Esophagus (tissue), 2 donors: Measurements from ENCODE around the gene ZNF534. TPM values are rescaled to one million over a fixed set of nuclear protein-coding genes. Genes with fewer than 3 reads are reported as not detected.
"Not testable (repeated sequence)": the region's sequence is repeated elsewhere in the genome, so short reads cannot be mapped to it uniquely, and the experiment has no call there.

Experiments
- H3K27ac ChIP-seq, 2 donors: one replicate each; pipeline ENCODE4 v1.5.1; 2013; ENCODE audit warnings: low read depth in 2 of 2, mild to moderate bottlenecking in 2 of 2, inconsistent platforms in 1 of 2, low read length in 1 of 2, moderate library complexity in 1 of 2
- H3K27me3 ChIP-seq, 2 donors: one replicate each; pipeline ENCODE4 v1.6.1; 2013; ENCODE audit warnings: low read length in 2 of 2, control low read depth in 1 of 2, mild to moderate bottlenecking in 1 of 2; ENCODE audit not compliant: insufficient read depth in 2 of 2, control insufficient read depth in 1 of 2
- H3K36me3 ChIP-seq, 2 donors: one replicate each; pipeline ENCODE4 v1.6.1; 2013; ENCODE audit warnings: low read length in 1 of 2; ENCODE audit not compliant: control insufficient read depth in 2 of 2, insufficient read depth in 2 of 2
- H3K4me1 ChIP-seq, 2 donors: one replicate each; pipeline ENCODE4 v1.6.1; 2013; ENCODE audit warnings: low read length in 1 of 2; ENCODE audit not compliant: control insufficient read depth in 2 of 2, insufficient read depth in 2 of 2
- H3K4me3 ChIP-seq, 2 donors: one replicate each; pipeline ENCODE4 v1.5.1; 2013; ENCODE audit warnings: low read length in 2 of 2, mild to moderate bottlenecking in 2 of 2, low read depth in 1 of 2, moderate library complexity in 1 of 2
- H3K9me3 ChIP-seq, 2 donors: one replicate each; pipeline ENCODE4 v1.6.1; 2013; ENCODE audit warnings: mild to moderate bottlenecking in 2 of 2, low read depth in 1 of 2, low read length in 1 of 2, moderate library complexity in 1 of 2; ENCODE audit not compliant: control insufficient read depth in 2 of 2, insufficient read depth in 1 of 2
- WGBS, 2 donors: extraction: QIAGEN DNeasy Blood & Tissue Kit; methylation state at CpG; one replicate each; pipeline ENCODE4 v1.1.7; 2013; 5-methylcytosine and 5-hydroxymethylcytosine counted together
- polyA plus RNA-seq, 2 donors: library from polyadenylated mRNA; stranded (reverse); fragments of 200-250 nt; gene quantifications; one replicate each; pipeline ENCODE4 v1.2.3, GENCODE V29; 2013
- donor health status: healthy with polysubstance abuse.
- donor health status: Bipolar disorder and iron deficiency.

ZNF534 gene
- polyA plus RNA-seq, 2 donors: 0.04 to 0.05 TPM

DNA sequence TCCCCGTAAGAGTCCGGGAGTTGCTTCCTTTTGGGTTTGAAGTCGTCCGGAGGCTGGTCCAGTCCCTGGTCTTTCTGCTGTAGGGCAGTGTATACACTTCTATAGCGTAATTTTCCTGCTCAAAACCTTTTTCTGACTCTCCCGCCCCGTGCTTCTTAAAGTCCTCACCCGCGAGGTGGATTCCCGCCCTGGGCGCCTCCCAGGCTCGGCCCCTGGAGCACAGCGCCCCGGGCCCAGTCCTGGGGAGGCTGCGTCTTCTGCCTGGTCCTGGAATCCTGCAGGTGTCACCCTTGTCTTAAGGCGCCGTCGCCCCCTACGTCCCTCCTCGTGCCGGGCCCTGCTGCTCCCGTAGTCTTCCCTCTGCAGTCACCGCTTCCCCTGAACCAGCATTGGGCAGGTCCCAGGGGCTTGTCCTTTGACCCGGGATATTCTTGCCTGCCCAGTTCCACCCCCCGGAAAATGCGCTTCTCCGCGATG, 64.1 kb downstream of the ZNF534 start:
- 12 to 16% methylated on average over 28 of the region's 28 CpGs for WGBS, 2 donors
- Histone ChIP-seq H3K4me3 (no peak overlapping the region), H3K4me1 (no peaks in the 10 kb centered on the region)

DNA sequence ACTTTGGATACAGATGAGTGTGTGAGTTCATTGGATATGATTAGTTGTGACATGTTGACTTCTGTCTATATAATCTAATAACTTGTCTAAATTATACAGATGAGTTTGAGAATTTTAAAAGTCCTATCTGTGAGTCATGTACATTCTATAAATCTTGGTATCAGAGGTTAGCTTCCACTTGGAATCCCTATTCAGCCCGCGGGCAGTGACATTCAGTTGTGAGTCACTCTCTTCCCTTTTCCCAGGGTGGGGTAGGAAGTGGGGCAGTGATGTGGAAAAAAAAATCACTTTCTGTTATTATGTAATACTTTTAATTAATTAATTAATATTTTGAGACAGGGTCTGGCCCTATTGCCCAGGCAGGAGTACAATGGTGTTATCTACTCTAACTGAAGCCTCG, 65.6 kb downstream of the ZNF534 start:
- Histone ChIP-seq H3K4me1 (no peaks in the 10 kb centered on the region), H3K27me3 (no peaks in the 10 kb centered on the region), H3K27ac (no peak overlapping the region), H3K4me3 (no peak overlapping the region), H3K9me3 (peaks cover 10 to 27% of the 10 kb centered on the region in 2 donors), H3K36me3 (no peaks in the 10 kb centered on the region)
- WGBS, 2 donors: 78 to 85% methylated on average over 3 of the region's 3 CpGs

More for the DNA sequence above, 64.1 kb downstream of the ZNF534 start:
- Histone ChIP-seq H3K27me3 (no peaks in the 10 kb centered on the region), H3K27ac (no peak overlapping the region), H3K36me3 (no peaks in the 10 kb centered on the region), H3K9me3 (peaks cover 16 to 23% of the 10 kb centered on the region in 2 donors)

DNA sequence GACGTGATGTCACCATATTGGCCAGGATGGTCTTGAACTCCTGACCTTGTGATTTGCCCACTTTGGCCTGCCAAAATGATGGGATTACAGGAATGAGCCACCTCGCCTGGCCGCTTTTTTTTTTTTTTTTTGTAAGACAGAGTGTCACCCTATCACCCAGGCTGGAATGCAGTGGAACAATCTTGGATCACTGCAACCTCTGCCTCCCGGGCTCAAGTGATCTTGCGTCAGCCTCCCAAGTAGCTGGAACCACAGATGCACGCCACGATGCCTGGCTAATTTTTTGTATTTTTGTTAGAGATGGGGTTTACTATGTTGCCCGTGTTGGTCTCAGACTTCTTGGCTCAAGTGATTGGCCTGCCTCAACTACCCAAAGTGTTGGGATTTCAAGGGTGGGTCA, 69.6 kb downstream of the ZNF534 start:
- no peaks in the 10 kb centered on the region for H3K4me1 ChIP-seq
- H3K9me3 ChIP-seq: peaks cover 2 to 26% of the 10 kb centered on the region in 2 donors
- no peaks in the 10 kb centered on the region for H3K27me3 ChIP-seq
- 92 to 95% methylated on average over 8 of the region's 8 CpGs for WGBS, 2 donors
- H3K4me3 ChIP-seq: no peak overlapping the region
- no peaks in the 10 kb centered on the region for H3K36me3 ChIP-seq
- H3K27ac ChIP-seq: no peak overlapping the region

DNA sequence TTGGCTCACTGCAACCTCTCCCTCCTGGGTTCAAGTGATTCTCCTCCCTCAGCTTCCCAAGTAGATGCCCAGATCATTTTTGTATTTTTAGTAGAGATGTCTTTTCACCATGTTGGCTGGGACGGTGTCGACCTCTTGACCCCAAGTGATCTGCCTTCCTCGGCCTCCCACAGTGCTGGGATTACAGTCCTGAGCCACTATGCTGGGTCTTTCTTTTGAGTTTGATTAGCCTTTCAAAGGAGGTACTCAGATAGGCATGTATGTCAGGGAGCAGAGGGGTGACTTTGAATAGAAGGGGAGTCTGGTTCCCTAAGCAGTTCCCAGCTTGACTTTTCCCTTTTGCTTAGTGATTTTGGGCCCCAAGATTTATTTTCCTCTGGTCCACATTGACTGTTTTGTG, 71.5 kb downstream of the ZNF534 start:
- H3K36me3 ChIP-seq, H3K4me3 ChIP-seq, H3K4me1 ChIP-seq, H3K27me3 ChIP-seq, H3K27ac ChIP-seq: not testable (repeated sequence)
- H3K9me3 ChIP-seq: peaks cover 0 to 24% of the 10 kb centered on the region in 2 donors
- 43 to 49% methylated on average over 3 of the region's 3 CpGs for WGBS, 2 donors

DNA sequence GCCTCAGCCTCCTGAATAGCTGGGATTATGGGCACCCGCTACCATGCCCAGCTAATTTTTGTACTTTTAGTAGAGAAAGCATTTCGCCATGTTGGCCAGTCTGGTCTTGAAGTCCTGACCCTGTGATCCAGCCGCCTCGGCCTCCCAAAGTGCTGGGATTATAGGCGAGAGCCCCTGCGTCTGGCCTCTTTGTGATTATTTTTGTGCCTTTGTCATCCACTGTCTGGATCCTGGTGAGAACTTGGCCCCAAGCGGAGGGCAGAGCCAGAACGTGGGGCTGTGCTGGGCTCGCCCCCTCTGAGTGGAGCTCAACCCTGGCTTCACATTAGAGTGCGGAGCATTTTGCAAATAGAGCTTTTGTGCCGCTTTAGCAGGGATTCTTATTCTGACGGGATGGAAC, 72.0 kb downstream of the ZNF534 start:
- 76 to 90% methylated on average over 12 of the region's 12 CpGs for WGBS, 2 donors
- not testable (repeated sequence) for H3K4me3 ChIP-seq, H3K36me3 ChIP-seq, H3K27me3 ChIP-seq, H3K27ac ChIP-seq, H3K4me1 ChIP-seq
- peaks cover 0 to 24% of the 10 kb centered on the region in 2 donors for H3K9me3 ChIP-seq

Other genes with a start within 250 kb of the ZNF534 start
- gene PPP2R1A, start 239.1 kb upstream of the ZNF534 start, polyA plus RNA-seq: 100 to 1,000 TPM; 108 to 130 TPM
- gene ZNF766, start 159.6 kb upstream of the ZNF534 start, polyA plus RNA-seq: 1 to 10 TPM; 1.7 to 2.7 TPM
- 1 to 10 TPM; 5.7 to 6.0 TPM for gene ZNF480, start 132.0 kb upstream of the ZNF534 start, polyA plus RNA-seq
- under 1 TPM; 0.19 to 0.43 TPM for gene ZNF610, start 92.9 kb upstream of the ZNF534 start, polyA plus RNA-seq
- gene ZNF880, start 59.2 kb upstream of the ZNF534 start, polyA plus RNA-seq: 1 to 10 TPM; 5.4 to 5.7 TPM
- 1 to 10 TPM; 4.0 to 8.9 TPM for gene ZNF528, start 31.3 kb upstream of the ZNF534 start, polyA plus RNA-seq
- gene ZNF578, start 24.4 kb downstream of the ZNF534 start, polyA plus RNA-seq: under 1 TPM; 0.27 to 0.35 TPM
- 1 to 10 TPM; 1.6 to 4.2 TPM for gene ZNF808, start 98.5 kb downstream of the ZNF534 start, polyA plus RNA-seq
- gene ZNF701, start 141.1 kb downstream of the ZNF534 start, polyA plus RNA-seq: 1 to 10 TPM; 3.1 to 9.5 TPM
- gene ZNF83, start 209.2 kb downstream of the ZNF534 start, polyA plus RNA-seq: 10 to 100 TPM; 17.5 to 59.7 TPM